GM18498 (cell line): ENCODE data around the gene RRP12.
"Not testable (repeated sequence)": the region's sequence is repeated elsewhere in the genome, so short reads cannot be mapped to it uniquely, and the experiment has no call there.

ENCODE experiments used
- ATAC-seq: cut with Tn5 transposase; IDR thresholded peaks from one replicate; pipeline ENCODE4 v1.9.1; 2021; ENCODE audit warnings: mild to moderate bottlenecking, moderate library complexity; ENCODE audit not compliant: unreplicated experiment

RRP12 gene

DNA sequence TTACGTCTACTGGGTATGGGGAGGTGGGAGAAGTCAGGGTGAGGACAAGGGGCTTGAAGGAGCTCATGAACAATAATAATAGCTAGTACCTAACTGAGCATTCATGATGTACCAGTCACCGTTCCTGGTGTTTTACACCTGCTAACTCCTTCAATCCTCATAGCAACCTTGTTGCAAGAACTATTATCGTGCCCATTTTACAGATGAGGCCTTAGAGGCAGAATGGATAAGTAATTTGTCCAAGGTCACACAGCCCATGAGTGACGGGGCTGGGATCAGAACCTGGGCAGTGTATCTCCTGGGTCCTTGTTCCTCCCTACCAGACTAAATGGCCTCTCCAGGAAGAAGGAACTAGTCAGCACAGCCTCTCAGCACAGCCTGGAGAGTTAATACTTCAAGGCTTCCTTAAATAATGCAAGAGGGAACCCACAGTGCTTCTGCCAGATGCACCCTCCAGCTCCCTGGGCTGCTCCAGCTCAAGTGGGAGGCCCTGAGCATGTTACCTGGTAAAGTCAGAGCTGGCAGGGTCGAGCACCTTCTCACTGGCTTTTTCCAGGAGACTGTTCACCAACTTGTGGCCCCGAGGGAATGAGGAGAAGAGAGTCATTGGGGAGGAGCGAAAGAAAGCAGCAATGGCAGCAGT is 28.8 kb downstream of the RRP12 start:
- no peak for ATAC-seq

DNA sequence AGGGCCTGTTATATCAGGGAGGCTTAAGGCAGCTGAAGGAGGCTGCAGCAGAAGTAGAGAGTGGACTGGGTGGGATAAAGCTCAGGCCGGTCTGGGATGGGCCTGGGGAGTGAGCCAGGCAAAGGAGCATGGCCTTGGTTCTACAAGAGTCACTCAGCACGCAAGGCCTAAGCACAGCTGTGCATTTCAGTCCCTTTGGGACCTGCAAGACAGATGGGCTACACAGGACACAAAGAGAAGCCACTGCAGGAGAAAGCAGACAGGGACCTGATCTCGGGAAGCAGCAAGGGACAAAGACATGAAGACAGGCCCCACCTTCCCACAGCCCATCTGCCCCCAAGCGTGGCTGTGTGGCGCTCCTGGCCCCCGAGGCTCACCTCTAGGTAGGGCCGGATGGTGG is 29.4 kb downstream of the RRP12 start:
- no peak for ATAC-seq

DNA sequence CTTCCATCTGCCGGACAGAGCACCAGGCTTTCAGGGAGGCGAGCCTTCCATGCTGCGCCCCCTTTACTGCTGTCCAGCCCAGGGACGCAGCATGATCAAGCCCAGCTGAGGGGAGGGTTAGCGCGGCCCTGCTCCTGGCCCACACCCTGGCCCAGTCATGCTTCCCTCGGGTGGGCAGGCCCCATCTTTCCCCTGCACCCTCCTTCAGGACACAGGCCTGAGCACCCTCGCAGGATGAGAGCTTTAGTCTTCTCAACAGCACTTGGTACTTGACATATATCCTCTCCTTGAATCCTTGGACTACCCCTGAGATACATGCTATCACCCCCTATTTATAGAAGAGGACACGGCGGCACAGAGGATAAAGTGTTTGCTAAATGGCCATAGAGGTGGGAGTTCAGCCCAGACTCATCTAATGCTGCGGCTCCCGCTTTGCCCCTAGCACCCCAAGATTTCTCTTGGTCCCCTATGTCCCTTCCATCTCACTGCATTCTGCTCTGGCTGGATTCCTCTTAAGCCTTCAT is 34.0 kb downstream of the RRP12 start:
- no peak for ATAC-seq

DNA sequence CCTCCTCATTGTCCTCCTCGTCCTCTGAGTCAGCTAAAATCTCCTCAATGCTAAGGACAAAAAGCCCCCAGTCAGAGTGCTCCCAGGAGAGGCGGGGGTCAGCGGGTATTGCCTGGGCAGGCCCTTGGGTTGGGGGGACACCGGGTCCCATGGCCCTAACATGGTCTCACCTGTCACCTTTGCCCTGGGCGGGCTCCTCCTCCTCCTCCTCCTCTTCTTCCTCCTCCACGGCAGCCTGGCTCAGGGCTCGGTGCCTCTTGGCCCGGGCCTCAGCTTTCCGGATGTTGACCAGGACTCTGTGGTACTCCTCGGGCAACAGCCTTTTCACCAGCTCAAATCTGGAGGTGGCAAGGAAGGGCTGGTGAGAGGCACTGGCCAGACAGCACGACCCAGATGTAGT is 34.6 kb downstream of the RRP12 start:
- no peak for ATAC-seq

DNA sequence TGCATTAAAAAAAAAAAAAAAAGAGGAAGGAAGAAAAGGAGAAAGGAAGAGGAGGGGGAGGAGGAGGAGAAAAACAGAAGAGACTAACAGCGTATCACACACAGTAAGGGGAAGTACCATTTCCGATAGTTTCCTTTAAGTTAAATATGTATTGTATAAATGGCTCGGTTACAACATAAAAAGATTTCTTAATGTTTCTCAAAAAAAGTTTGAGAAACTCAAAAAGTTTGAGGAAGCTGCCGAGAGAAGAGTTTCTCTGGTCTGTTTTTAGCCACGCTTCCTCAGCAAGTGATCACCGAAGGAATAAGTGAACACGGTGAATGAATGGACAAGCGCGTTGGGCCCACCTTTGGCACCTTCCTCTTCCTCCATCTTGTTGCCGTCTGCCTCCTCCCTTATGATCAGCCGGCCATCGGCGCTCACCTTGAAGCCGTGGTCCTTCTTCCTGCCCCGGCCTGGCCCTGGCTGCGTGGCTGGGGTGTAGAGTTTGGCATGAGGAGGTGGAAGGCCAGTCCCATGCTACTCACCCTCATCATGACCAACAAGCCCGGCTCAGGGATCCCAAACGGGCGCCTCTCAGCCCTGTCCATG is 35.3 kb downstream of the RRP12 start:
- ATAC-seq, result no peak

DNA sequence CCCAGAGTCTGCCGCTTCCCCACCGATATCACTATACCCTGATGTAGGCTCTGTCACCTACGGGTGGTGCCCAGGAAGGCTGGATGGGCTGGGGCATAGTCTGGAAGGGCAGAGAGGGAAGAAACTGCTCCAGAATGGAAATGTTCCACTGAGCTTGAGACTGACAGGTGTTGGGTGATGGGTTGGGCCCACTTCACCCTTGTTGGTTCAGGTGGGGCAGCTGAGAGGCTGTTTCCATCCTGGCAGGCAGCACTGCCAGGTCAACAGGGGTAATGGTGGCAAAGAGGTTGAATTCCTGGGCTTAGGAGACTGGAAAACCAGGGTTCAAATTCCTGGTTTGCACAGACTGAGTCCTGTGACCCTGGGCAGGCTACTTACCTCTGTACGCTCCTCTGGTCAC is 38.1 kb downstream of the RRP12 start:
- ATAC-seq, result no peak

DNA sequence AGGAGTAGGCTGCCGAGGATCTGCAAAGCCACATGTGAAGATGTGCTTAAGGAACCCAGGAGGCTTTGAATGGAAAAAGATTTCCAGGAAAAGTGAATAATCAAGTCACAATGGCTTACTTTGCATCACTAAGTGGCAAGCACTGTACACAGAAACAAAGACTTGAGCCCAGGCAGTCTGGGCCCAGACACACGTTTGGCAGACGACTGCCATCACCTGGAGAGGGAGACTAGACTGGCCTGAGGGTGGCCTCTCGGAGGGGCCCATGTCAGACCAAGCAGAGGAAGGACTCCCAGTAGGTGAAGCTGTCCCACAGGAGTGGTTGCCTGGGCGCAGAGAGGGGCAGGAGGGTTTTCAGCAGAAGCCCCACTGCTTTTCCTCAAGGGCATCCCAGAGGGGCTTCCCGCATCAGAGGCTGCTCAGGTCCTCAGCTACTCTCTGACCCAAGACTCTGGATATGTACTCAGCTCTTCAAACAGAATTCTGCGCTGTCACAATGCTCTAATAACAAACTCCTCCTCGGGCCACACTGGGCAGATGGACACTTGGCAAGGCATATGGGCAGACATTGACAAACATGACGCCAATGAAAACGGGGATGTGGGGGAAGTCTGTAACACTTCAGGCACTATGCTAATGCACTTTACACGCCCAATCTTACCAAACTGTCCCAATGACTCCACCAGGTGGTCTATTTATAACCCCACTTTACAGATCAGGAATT is 38.7 kb downstream of the RRP12 start:
- ATAC-seq, result no peak

DNA sequence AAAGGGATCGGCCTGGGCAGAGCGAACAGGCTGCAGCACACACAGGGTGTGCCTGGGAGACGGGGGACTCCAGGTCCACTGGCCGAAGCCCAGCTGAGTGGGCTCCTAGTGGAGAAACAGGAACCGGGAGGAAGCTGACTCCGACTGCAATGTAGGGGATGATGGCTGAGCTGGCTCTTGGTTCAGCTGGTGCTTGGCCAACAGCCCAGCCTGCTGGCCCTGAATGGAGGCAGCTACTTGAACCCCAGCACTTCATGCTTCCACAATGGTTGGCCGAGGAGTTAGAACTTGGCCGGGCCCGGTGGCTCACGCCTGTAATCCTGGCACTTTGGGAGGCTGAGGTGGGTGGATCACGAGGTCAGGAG is 39.6 kb downstream of the RRP12 start:
- no peak for ATAC-seq

DNA sequence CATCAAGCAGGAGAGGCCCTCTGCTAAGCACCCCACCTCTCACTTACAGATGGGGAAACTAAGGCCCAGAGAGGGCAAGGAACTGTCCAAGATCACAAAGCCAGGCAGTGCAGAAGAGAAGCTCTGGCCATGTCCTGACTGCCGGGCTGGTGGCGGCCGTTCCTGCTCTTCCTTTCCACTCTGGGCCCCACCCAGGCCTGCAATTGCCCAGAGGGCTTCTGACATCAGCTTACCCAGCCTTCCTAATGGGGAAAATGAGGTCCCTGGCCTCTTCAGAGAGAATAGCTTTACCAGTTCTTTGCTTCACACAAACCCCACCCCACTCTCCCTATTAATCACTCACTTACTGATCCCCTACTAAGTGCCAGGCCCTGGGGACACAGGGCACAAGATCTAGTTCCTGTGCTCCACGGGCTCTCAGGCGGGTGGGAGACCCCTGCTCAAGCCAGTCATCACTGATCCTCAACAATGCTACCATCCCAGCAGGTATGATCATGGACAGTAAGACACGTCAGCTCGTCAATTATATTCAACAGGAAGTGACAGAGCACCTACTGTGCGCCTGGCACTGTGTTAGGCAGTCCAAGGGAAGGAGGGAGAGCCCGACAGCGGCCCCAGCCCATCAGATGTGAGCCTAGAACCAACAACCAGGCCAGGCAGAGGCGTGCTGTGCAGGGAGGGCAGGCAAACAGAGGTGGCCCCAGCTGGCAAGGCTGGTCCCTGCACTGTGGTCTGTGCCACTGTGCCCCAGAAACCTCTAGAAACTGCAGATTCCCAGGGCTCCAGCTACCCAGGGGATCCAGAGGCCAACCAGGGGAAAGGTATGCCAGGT is 40.2 kb downstream of the RRP12 start:
- no peak for ATAC-seq

DNA sequence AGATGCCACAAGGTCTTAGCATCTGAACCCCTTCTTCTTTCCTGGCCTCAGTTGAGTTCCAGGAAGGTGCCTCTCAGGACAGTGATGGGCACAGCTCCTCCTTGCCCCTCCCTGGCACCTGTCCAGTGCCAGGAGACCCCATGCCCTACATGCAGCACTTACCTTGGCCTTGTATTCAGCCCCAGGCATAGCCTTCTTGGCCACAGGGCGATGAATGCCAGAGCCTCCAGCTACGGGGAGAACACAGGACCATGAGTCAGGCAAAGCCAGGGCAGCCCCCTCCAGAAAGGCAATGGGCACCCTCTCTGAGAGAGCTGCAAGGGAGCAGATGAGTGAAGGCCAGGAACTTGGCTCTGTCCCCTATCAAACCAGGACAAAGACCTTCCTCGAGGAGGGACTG is 42.4 kb downstream of the RRP12 start:
- ATAC-seq, result no peak

DNA sequence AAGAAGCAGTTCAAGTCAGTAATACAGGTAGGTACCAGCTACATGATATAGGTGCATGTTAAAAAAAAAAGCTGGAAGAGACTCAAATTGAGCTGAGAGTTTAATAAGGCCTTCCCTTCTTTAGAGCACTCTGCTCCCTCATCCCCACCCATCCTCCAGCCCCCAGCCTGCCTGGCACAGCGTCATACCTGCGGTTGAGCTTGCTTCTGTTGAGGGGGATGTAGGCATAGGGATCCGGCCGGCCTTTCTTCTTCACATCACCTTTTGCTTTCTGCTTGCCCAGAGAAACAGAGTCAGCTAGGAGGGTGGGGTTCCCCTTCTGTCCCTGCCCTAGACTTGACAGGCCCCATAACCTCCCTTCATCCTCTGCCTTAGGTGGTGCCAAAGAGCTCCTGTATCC is 42.8 kb downstream of the RRP12 start:
- ATAC-seq, result no peak

DNA sequence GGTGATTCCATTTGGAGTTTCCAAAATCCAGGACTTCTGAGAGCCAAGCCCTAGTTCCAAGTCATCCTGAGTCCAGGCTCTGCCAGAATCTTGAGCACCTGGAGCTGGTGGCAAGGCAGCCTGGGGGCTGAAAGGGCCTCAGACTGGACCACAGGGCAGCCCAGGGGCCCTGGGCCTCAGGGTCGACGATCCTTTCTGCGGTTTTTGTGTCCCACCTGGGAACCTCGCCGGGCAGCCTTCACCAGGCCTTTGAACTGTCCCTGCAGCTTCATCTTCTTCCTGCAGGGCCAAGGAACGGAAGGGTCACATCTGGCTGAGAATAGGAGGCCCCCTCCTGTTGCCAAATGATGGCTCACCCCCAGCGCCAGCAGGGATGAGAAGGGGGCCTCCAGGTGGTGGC is 44.2 kb downstream of the RRP12 start:
- ATAC-seq, result no peak

DNA sequence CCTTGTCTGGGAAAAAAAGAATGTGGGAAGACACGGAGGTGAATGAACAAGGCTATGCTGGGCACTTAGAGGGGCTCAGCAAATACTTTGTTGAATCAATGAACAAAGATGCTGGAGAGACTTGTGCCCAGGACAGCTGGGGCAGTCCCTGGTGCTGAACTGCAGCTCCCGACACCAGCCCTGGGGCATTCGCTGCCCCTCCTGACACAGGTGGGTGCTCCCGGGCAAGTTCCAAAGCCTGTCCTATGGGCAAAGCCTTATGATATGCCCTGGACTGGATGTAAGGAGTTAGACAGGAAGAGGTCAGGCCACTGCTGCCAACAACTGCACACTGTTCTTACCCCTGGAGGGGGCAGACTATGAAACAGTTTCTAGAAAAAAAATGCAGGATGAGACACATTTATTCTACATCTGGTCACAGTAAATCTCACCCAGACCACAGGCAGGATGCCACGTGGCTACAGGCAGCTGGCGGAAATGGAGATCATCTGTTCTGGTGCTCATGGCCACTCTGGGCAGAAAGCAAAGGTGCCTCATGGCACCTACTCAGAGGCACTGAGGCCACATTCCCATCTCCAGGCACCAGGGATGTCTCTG is 44.7 kb downstream of the RRP12 start:
- ATAC-seq, result no peak

DNA sequence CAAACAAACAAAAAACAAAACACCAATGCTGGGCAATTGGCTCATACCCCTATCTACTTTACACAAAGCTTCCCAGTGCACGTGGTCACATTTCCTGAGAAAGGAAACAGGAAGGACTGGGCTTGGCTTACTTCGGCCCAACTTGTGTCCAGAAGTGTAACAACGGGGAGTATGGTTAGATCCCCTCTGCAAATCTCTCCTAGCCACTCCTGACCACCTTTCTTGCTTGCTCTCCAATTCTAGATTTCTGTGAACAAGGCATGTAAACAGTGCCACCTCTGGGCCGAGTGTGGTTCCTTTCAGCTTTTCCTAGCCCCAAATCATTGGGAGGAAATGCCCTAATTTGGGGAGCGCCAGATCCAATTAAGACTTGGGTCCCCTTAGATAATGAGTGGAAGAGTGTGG is 45.6 kb downstream of the RRP12 start:
- ATAC-seq, result no peak

DNA sequence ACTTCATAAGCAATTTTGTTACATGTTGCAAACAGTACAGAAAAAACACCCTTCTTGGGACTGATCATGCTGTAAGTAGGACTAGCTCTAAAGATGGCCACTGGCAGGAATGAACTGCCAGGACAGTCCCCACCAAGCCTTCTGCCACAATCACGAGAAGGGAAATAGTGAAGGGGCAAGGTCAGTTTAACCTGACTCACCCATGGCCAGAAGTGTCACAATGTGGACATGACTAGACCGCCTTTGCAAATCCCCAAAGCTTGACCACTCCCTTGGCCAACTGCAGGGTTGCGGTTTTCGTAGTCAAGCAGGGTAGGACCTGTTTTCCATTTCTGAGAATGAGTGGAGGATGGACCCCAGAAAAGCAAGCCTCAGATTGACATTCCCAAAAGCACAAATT is 47.2 kb downstream of the RRP12 start:
- no peak for ATAC-seq

DNA sequence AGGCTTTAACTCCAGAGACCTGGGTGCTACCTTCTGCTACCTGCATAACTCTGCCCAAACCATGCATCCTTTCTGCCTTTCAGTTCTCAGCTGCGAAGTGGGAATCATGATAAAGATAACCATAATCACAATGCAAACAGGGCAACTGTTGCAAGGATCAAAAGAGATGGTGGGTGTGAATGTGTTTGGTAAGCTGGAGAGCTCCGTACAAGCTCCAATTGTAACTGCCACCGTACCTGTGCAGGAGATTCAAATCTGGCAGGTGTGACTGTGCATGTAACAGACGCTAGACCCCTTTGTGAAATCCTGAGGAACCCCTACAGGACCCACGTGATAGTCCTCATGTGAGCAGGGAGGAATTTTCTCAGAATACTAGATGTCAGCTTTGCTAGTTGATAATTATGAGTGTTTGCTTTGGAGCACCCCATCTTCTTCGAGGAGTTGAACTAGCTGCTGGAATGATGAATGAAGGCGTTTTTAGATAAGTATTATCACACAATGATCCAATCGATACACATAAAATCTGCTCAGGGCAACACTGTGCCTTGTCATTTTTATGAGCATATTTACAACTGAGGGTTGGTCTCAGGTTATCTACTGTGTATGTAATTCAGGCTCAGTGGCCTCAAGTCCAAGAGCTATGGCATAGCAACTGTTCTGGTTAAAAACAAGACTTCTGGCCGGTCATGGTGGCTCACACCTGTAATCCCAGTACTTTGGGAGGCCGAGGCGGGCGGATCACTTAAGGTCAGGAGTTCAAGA is 51.2 kb downstream of the RRP12 start:
- no peak for ATAC-seq

DNA sequence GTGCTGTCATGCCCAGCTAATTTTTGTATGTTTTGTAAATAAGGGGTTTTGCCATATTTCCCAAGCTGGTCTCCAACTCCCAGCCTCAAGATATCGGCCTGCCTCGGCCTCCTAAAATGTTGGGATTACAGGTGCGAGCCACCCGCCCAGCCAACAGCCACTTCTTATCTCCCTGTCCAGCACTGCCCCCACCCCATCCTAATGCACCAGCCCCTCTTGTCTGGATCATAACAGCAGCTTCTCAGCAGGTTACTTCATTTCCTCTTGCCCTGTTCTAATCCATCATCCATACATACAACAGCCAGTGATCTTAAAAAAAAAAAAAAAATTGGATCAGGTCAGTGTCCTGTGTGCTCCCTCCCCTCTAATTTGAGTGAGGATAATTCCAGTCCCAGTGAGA is 53.8 kb downstream of the RRP12 start:
- ATAC-seq, result no peak

DNA sequence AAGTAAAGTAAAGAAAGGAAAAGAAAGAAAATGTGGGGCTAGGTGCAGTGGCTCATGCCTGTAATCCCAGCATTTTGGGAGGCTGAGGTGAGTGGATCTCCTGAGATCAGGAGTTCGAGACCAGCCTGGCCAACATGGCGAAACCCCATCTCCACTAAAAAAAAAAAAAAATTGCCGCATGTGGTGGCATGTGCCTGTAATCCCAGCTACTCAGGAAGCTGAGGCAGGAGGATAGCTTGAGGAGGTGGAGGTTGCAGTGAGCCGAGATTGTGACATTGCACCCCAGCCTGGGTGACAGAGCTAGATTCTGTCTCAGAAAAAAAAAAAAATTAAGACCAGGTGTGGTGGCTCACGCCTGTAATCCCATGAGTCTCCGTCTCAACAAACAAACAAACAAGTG is 57.5 kb downstream of the RRP12 start:
- ATAC-seq, result not testable (repeated sequence)

DNA sequence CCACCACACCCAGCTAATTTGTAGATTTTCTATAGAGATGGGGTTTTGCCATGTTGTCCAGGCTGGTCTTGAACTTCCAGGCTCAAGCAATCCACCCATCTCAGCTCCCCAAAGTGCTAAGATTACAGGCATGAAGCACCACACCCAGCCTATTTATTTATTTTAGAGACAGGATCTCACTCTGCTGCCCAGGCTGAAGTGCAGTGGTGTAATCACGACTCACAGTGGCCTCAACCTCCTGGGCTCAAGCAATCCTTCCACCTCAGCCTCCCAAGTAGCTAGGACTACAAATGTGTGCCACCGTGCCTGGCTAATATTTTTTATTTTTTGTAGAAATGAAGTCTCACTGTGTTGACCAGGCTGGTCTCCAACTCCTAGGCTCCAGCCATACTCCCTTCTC is 59.7 kb downstream of the RRP12 start:
- ATAC-seq, result no peak

DNA sequence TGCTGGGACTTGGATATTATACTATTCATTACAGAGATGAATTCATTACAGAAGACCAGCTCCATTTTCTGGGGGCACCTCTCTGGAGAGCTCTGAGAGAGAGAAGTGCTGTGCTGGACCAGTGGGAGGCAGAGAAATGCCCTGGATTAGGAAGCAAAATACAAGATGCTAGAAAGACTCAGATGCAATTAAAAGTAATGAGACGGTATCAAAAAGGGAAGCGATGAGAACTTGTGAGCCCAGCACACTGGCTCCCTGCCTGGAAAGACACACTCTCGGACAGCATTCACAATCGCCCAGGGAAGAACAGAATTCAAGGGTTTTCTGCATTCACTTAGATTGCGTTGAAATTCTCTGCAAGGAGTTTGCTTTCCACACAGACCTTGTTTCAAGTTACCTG is 63.1 kb downstream of the RRP12 start:
- no peak for ATAC-seq
